Adipose tissue (tissue), 3 donors: Measurements from ENCODE around the gene FANCE. TPM values are rescaled to one million over a fixed set of nuclear protein-coding genes. Genes with fewer than 3 reads are reported as not detected.

Experiments used
- H3K27ac ChIP-seq: one replicate; pipeline ENCODE4 v1.5.1; 2013; ENCODE audit warnings: low read depth, low read length
- WGBS, 3 donors: extraction: QIAGEN DNeasy Blood & Tissue Kit; methylation state at CpG; one replicate each; pipeline ENCODE4 v1.1.7; 2013; 5-methylcytosine and 5-hydroxymethylcytosine counted together
- polyA plus RNA-seq, 3 donors: library from polyadenylated mRNA; stranded (reverse); fragments of 200-250 nt; gene quantifications; one replicate each; pipeline ENCODE4 v1.2.3, GENCODE V29; 2013
- donor health status: healthy with polysubstance abuse.
- donor health status: Bipolar disorder and iron deficiency.
- donor health status: healthy.

FANCE gene
- polyA plus RNA-seq, 3 donors = 2.9 to 4.3 (median 4.2) TPM

- no peak overlapping the region for H3K27ac ChIP-seq
- 10 to 11% (median 10%) methylated on average over 18 to 20 of the region's 20 CpGs for WGBS, 3 donors
Measured at GRCh38 chr6:35451354-35452182, 570 bp upstream of the FANCE start.

DNA sequence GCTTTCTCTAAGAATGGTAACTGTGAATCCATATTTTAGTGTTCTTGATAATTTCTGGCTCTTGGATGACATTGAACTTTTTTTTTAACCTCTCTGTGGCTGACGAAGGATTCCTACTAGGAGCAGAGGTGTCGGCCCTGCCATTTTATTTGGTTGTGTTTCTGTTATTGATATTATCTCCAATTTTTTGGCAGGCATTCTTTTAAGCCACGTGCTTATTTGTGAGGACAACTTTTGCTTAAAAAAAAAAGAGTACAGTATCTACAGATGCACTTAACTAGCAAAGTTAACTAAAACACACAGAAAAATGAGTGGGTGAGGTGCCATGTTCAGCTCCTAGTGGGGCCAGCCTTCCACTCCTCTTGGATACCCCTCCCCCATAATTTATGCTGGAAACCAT is 1.1 kb downstream of the FANCE start:
- 14 to 16% (median 16%) methylated on average over 3 of the region's 3 CpGs for WGBS, 3 donors
- no peak overlapping the region for H3K27ac ChIP-seq

DNA sequence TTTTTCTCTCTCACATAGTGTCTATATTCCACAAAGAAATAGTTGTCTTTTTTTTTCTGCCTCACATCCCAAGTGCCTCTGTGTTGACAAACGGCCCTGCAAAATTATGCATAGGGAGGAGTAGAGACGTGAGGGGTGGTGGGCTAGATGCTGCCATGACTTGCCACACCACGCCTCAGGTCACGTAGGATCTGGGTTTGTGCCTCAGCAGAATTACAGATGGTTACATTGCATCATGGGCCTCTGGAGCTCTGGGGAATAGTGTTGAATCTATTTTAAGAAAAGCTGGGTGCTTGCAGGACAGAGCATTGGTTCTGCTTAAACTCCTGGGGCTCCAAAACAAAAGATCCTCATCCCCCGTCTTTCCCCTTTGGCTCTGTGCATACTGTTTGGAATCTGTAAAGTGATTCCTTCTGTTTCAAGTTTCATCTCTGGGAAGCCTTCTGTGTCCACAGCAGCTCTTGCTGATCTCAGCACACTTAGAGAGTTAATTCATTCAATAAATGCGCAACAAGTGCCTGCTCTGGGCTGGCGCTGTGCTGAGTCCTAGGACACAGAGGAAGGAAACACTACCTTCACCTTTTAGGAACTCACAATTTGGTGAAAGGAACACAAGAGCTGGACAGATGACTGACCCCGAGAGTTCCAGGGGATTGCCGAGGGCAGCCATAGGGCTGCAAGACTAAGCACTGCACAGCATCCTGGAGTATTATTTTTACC is 2.4 kb downstream of the FANCE start:
- 78 to 85% (median 79%) methylated on average over 9 of the region's 9 CpGs for WGBS, 3 donors

GRCh38 chr6:35457907-35458306 is 5.8 kb downstream of the FANCE start:
- no peak overlapping the region for H3K27ac ChIP-seq
- 51 to 89% (median 88%) methylated on average over 4 of the region's 4 CpGs for WGBS, 3 donors

More for the DNA sequence above, 2.4 kb downstream of the FANCE start:
- H3K27ac ChIP-seq = no peak overlapping the region

GRCh38 chr6:35461270-35461669 is 9.1 kb downstream of the FANCE start:
- no peak overlapping the region for H3K27ac ChIP-seq
- 78 to 98% (median 94%) methylated on average over 3 of the region's 3 CpGs for WGBS, 3 donors

GRCh38 chr6:35463292-35463691 is 11.2 kb downstream of the FANCE start:
- no peak overlapping the region for H3K27ac ChIP-seq
- 84 to 93% (median 91%) methylated on average over 3 to 4 of the region's 4 CpGs for WGBS, 3 donors

DNA sequence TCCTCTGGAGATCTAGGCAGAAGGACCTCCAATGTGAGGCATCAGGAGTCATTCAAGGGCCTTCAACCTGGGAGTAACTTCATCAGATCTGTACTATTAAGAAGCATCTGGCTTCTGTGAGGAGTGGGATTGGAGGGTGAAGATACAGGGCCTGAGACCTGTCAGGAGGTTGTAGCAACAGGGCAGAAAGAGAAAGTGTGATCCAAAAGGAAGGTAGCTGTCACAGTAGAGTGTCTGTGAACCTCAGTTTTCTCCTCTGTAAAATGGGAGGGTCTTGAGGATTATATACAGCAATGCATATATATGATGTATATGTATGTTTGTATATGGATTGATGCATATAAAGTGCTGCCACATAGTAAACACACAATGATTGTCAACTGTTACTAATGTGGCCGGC is 13.5 kb downstream of the FANCE start:
- H3K27ac ChIP-seq = no peak overlapping the region
- 92 to 100% (median 97%) methylated on average over 1 of the region's 1 CpG for WGBS, 3 donors

GRCh38 chr6:35468181-35468979 is 16.2 kb downstream of the FANCE start, which contains the start of gene RPL10A:
RPL10A (plus strand) TSS chr6:35468401; CDS start chr6:35468435, 34 bp downstream.
- H3K27ac ChIP-seq = peak within 1 kb of the TSS; percentile 3
- 0 to 1% (median 0%) methylated on average over 86 of the region's 86 CpGs for WGBS, 3 donors

- WGBS, 3 donors = 3 to 5% (median 3%) methylated on average over 37 of the region's 37 CpGs
- no peak overlapping the region for H3K27ac ChIP-seq
Measured at GRCh38 chr6:35468980-35469750, 17.0 kb downstream of the FANCE start.

- H3K27ac ChIP-seq = no peak overlapping the region
- WGBS, 3 donors = 43 to 53% (median 48%) methylated on average over 18 of the region's 18 CpGs
Measured at GRCh38 chr6:35469751-35470662, 17.9 kb downstream of the FANCE start.

- WGBS, 3 donors = 66 to 71% (median 70%) methylated on average over 3 of the region's 3 CpGs
- H3K27ac ChIP-seq = no peak overlapping the region
Measured at GRCh38 chr6:35470663-35471120, 18.6 kb downstream of the FANCE start.

- 57 to 66% (median 61%) methylated on average over 8 of the region's 8 CpGs for WGBS, 3 donors
- no peak overlapping the region for H3K27ac ChIP-seq
Measured at GRCh38 chr6:35471836-35472345, 19.8 kb downstream of the FANCE start.

GRCh38 chr6:35473075-35473849 is 21.1 kb downstream of the FANCE start:
- H3K27ac ChIP-seq = no peak overlapping the region
- 74 to 89% (median 87%) methylated on average over 9 of the region's 9 CpGs for WGBS, 3 donors

GRCh38 chr6:35473850-35474130 is 21.7 kb downstream of the FANCE start:
- H3K27ac ChIP-seq = no peak overlapping the region

GRCh38 chr6:35474131-35474941 is 22.2 kb downstream of the FANCE start:
- 84 to 92% (median 89%) methylated on average over 13 to 14 of the region's 14 CpGs for whole genome bisulfite sequencing, 3 donors
- H3K27ac ChIP-seq = no peak overlapping the region
